GM06990 (cell line): ENCODE results near the gene SFRP4.
"Not testable (repeated sequence)": the region's sequence is repeated elsewhere in the genome, so short reads cannot be mapped to it uniquely, and the experiment has no call there.

Source experiments
- DNase-seq: peaks from one replicate; pipeline ENCODE4 v3.0.0-alpha.2; 2011; ENCODE audit not compliant: insufficient read length; ENCODE audit errors: extremely low read depth
- H3K27me3 ChIP-seq: replicated peaks from 2 replicates; pipeline ENCODE4 v1.6.0; 2011; ENCODE audit warnings: low read length; ENCODE audit not compliant: control insufficient read depth, insufficient read depth
- H3K36me3 ChIP-seq: 2 replicates; pipeline ENCODE4 v1.5.1; 2011; ENCODE audit warnings: low read length; ENCODE audit not compliant: control insufficient read depth, insufficient read depth
- H3K4me3 ChIP-seq: replicated peaks from 2 replicates; pipeline ENCODE4 v1.5.1; 2011; ENCODE audit warnings: low read depth, mild to moderate bottlenecking, control low read depth, low read length
- TF ChIP-seq, protein P1 (sequence below): IDR thresholded peaks from 2 replicates; pipeline ENCODE4 v1.5.1; 2011; ENCODE audit warnings: low read length, control low read depth, mild to moderate bottlenecking, inconsistent platforms; ENCODE audit not compliant: insufficient read depth, poor library complexity, severe bottlenecking

SFRP4 gene

DNA sequence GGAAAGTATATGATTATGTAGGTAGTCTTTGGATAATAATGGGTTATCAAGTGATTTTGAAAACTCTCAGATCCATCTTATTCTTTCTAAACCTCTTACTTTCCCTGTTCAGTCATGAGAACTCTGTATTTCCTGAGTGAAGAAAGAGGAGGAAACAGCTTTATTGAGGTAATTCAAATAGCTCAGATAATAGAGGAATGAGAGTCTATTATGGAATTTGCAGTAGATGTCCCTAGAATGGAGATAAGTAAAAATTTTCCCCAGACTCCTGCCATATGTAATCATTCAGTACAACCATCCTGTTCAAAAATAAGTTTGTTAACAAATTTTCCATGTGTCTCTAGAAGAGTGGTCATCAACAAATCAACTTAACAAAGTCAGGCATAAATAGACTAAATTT is 40.2 kb upstream of the SFRP4 start:
- TF ChIP-seq, protein P1, sequence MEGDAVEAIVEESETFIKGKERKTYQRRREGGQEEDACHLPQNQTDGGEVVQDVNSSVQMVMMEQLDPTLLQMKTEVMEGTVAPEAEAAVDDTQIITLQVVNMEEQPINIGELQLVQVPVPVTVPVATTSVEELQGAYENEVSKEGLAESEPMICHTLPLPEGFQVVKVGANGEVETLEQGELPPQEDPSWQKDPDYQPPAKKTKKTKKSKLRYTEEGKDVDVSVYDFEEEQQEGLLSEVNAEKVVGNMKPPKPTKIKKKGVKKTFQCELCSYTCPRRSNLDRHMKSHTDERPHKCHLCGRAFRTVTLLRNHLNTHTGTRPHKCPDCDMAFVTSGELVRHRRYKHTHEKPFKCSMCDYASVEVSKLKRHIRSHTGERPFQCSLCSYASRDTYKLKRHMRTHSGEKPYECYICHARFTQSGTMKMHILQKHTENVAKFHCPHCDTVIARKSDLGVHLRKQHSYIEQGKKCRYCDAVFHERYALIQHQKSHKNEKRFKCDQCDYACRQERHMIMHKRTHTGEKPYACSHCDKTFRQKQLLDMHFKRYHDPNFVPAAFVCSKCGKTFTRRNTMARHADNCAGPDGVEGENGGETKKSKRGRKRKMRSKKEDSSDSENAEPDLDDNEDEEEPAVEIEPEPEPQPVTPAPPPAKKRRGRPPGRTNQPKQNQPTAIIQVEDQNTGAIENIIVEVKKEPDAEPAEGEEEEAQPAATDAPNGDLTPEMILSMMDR, result no peak
- no peak for DNase-seq
- no peak overlapping the region for H3K4me3 ChIP-seq
- H3K27me3 ChIP-seq, result no peaks in the 10 kb centered on the region
- no peaks in the 10 kb centered on the region for H3K36me3 ChIP-seq

DNA sequence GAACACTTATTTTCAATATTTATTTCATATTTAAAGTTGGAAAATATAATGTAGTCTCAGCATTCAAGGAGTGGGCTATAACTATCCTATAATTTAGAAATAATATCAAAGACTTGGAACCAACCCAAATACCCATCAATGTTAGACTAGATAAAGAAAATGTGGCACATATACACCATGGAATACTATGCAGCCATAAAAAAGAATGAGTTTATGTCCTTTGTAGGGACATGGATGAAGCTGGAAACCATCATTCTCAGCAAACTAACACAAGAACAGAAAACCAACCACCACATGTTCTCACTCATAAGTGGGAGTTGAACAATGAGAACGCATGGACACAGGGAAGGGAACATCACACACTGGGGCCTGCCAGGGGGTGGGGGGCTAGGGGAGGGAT is 37.6 kb upstream of the SFRP4 start:
- H3K4me3 ChIP-seq, H3K27me3 ChIP-seq, DNase-seq, H3K36me3 ChIP-seq: not testable (repeated sequence)

- DNase-seq, result no peak
- Histone ChIP-seq H3K36me3 (no peaks in the 10 kb centered on the region), H3K27me3 (no peaks in the 10 kb centered on the region), H3K4me3 (no peak overlapping the region)
- TF ChIP-seq, protein P1, result no peak
Measured at GRCh38 chr7:37952240-37952639, 35.6 kb upstream of the SFRP4 start.

GRCh38 chr7:37947941-37948210 is 31.3 kb upstream of the SFRP4 start:
- Histone ChIP-seq H3K4me3 (no peak overlapping the region), H3K27me3 (no peaks in the 10 kb centered on the region), H3K36me3 (no peaks in the 10 kb centered on the region; the same call in 1 of the 2 replicates)
- DNase-seq, result no peak
- TF ChIP-seq, protein P1, result no peak

GRCh38 chr7:37947138-37947940 is 30.7 kb upstream of the SFRP4 start:
- Histone ChIP-seq H3K36me3 (no peaks in the 10 kb centered on the region; the same call in 1 of the 2 replicates), H3K4me3 (no peak overlapping the region), H3K27me3 (no peaks in the 10 kb centered on the region)
- no peak for DNase-seq
- TF ChIP-seq, protein P1, result no peak

DNA sequence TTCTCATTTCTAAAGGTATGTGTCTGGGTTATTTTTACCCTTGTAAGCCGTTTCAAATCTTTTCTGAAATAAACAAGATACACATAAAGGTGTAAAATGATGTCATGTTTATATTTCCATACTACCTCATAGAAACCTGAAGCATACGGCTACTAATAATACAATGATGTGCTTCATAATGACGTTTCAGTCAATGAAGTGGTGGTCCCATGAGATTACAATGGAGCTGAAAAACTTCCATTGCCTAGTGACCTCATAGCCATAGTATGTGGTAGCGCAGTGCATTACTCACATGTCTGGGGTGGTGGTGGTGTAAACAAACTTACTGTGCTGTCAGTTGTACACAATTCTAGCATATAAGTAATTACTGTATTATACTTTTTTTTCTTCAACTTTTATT is 28.7 kb upstream of the SFRP4 start:
- no peaks in the 10 kb centered on the region for H3K27me3 ChIP-seq
- TF ChIP-seq, protein P1, result no peak
- no peak overlapping the region for H3K4me3 ChIP-seq
- H3K36me3 ChIP-seq, result no peaks in the 10 kb centered on the region; the same call in 1 of the 2 replicates
- DNase-seq, result no peak
